ENCODE data around the gene FOXL1.

FOXL1 gene

DNA sequence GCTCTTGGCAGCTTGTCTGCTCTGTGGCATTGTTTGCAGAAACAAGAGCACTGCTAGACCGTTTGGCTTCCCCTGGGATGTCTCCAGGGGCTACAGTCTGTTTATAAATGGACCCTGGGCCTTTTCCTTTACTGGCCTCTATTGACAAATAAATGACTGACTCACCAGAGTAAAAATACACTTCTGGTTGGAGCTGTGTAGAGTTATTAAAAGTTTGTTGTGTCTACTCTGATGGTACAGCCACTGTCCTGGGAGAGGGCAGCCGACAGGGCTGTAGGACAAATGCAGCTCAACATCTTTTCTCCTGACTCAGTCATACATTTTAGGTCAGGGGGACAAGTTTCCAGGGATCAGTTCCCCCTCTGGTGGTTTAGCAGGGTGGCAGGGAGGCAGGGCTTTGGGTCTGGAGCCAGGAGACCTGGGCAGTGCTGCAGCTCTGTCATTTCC lies 30.0 kb downstream of the FOXL1 start:
- DNase-seq: no peak

DNA sequence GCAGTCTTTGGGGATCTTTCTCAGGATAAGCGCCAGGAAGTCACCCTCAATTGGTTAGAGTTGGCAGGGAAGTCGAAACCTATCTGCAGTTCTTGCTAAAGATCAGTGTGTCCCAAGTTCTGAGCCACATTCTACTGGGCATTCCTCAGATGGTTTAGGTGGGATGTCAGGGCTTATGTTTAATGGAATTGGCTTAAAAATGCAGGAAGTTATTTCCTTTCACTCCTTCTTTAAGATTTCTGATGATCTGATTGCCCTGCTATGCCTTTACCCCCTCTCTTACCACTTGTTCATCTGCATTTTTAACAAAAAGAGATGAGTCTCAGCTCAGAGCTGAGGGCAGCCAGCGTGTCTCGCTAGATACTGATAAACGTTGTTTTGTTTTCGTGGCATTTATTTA lies 30.8 kb downstream of the FOXL1 start:
- no peak for DNase-seq

DNA sequence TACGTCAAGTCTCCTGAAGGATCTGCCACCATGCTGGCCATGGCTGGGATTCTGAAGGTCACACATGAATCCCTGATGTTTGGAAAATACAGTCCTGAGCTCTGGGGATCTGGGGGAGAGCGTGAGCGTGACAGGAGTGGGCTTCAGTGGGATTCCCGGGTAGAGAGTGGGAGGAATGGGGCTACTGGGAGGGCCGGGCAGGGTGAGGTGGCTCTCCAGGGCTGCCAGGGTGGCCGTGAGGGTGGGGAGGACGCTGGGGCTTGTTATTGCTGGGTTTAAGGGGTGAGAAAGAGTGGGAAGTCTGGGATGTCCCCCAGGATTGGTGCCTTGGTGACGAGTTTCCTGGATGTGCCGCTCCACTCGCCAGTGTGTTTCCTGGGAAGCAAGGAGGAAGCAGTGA lies 31.3 kb downstream of the FOXL1 start:
- DNase-seq: no peak

DNA sequence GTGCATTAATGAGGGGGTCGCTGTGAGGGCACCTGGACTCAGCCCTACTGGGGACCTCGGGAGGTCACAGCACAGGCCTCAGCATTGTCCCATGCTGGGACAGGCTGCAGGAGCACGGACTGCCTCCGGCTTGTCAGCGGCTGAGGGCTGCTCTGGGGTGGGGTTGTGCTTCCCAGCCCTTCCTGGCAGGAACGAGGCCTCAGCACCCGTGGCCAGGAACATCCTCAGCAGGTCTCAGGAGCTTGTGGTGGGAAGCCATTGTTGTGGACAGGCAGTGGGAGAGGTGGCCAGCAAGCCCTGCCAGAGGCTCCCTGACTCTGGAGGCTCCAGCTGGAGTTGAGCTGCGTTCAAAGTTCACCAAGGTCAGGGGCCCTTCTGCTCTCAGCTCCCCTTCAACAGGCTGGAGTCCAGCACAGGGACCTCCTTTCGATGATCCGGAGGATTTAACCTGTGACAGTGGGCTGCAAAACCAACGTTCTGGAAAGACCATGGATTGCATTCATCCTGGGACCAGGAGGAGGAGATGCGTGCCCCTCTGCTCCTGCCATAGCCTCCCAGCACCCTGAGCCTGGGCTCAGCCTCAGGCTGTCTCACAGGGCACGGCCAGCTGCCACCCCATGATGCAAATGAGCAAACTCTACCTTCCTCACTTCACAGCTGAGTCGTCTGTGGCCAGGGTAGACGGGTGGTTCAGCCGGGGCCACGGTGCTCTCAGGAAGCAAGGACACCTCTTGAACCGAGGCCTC lies 32.6 kb downstream of the FOXL1 start:
- DNase-seq: no peak

DNA sequence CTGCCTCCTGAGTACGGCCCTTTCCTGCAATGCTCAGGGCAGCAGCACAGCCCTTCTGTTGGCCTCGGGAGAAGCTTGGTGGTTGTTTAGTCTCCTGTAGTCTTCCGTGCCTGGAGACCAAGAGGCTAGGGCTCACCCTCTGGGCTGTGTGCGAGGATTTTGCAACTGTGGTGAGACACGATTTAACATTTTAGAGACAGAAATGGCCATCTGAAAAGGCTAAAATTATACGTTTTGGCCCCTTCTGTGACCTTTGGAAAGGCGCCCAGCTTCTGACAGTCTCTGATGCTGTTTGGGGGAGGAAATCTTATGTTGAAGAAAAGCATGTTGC lies 33.1 kb downstream of the FOXL1 start:
- no peak for DNase-seq

DNA sequence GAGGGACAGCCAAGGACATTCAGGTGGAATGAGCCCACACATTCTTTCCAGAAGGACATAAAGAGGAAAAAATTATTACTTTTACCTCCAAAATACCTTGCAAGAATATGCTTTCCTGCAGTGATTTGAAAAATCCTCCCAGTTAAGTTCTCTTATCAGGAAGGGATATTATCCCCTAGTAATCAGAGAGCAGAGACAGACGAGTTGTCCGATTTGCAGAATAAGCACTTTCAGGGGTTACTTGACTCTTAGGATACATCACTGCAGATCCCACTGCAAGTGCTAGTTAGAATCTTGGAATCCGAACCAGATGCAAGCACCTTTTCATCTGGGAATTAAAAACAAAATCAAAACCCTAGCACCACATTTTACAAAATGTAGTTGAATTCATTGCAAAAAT lies 33.6 kb downstream of the FOXL1 start:
- DNase-seq: no peak

DNA sequence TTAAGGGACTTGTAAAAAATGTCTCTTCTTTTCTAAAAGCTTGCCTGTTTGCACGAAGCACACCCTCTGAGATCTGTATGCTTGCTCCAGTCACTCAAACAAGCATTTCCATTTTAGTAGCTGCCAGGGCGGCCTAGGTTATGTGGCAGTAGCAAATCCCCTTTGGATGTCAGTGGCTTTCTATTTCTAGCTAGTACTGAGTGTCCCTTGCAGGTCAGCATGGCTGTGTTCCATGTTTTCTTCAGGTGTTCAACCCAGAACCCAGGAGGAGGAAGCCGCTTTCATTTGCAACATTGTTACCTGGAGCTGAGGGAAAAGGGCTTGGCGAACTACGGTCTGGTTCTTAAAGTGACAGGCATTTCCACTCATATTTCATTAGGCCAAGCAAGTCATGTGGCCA lies 36.4 kb downstream of the FOXL1 start:
- no peak for DNase-seq

DNA sequence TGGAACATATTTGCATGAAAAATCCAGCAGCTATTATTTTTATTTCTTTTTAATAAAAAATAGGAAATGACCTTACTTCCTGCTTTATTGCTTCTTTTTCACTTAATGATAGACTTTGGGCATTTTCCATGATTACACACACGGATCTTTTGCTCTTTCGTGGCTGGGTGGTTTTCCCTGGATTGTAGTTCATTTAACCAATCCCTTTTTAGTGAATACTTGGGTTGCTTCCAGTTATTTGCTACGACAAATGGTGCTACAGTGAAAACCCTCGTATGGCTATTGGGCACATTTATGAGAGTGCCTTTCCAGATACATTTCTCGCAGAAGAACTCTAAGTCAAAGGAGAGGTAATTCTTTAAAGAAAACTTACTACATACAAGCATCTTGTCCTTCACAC lies 38.6 kb downstream of the FOXL1 start:
- DNase-seq: no peak

DNA sequence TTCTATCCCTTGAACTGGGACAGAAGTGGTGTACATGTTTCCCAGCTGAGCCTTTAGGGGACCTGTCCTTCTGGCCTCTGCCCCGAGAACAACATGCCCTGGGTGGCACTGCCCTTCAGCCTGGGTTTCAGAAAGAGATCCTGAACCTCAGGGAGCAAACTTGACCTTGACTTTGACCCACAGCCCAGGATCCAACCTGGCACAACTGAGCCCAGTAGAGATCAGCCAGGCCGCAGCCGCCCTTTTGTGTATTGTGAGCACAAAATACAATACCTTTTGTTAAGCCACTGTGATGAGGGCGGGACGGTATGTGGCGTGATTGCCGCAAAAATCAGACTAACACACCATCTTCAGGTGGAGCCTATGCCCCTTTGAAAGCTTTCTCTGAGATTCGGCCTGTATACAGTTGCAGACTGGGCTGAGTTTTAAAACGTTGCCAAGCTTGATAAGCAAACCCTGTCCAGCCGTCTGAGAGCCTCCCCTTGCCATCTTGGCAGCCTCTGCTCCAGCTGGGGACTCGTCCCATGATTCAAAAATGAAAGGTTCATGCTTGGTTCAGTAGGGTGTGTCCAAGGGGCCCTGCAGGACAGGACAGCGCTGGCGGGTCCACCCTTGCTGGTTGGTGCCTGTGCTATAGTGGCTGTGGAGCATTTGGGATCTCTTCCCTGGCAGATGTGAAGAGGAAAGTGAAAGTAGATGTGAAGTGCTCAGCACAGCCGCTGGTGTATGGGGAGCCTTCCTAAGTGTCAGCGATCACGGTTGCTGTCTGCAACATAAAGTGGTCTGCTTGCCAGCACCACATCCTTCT lies 40.3 kb downstream of the FOXL1 start:
- no peak for DNase-seq

DNA sequence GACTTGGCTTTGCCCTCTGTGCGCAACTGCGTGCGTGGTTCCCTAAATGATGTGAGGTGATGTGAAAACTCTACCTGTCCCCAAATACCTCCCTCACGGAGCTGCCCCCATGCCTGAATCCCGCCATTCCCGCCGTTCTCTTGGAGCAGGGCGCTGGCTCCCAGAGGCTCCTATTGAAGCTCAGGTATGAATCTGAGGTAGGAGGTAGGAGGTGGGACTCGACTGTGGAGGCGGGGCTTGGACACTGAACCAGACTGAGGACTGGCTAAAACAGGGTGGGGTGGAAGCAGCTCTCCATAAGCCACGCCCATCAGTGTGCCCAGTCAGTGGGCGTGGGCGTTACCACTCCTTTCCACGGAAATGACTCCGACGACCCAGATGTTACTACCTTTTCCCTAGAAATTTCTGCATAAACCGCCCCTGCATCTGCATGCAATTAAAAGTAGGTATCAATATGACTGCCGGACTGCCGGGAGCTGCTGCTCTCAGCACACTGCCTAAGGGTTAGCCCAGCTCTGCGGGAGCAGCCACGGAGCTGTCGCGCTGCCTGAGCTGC lies 41.0 kb downstream of the FOXL1 start:
- no peak for DNase-seq

DNA sequence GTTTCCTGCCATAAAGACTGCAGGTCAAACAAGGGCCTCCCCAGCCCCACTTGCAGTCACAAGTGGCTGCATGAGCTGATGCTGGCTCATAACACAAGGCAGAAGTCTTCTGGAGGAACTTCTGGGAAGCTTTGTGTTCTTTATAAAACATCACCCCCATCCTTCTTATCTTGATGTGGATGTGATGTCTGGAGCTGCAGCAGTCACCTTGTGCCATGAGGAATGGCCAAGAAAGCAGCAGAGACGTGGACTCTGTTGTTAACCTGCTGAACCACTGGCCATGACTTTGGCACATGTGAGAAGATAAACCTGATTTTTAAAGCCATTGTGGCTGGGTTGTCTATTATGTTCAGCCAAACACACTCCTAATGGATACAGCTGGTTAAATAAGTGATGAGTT lies 41.8 kb downstream of the FOXL1 start:
- DNase-seq: no peak

DNA sequence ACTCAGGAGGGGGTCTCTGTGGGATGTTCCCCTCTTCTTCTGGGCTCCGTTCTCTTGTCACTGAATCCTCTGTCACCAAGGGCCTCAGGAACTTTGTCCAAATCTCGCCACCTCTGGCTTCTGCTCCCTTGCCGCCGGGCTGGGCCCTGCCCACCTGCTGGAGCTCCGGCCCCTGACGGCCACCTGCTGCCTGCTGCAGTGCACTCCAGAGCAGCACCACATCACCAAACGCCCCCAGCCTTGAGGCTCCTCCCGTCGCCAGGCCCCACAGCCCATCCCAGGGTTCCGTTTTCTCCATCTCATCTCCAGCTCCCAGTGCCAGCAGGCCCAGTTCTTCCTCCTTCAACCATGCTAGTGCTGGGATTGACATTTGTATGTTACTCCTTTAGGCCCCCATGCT lies 43.6 kb downstream of the FOXL1 start:
- DNase-seq: no peak

DNA sequence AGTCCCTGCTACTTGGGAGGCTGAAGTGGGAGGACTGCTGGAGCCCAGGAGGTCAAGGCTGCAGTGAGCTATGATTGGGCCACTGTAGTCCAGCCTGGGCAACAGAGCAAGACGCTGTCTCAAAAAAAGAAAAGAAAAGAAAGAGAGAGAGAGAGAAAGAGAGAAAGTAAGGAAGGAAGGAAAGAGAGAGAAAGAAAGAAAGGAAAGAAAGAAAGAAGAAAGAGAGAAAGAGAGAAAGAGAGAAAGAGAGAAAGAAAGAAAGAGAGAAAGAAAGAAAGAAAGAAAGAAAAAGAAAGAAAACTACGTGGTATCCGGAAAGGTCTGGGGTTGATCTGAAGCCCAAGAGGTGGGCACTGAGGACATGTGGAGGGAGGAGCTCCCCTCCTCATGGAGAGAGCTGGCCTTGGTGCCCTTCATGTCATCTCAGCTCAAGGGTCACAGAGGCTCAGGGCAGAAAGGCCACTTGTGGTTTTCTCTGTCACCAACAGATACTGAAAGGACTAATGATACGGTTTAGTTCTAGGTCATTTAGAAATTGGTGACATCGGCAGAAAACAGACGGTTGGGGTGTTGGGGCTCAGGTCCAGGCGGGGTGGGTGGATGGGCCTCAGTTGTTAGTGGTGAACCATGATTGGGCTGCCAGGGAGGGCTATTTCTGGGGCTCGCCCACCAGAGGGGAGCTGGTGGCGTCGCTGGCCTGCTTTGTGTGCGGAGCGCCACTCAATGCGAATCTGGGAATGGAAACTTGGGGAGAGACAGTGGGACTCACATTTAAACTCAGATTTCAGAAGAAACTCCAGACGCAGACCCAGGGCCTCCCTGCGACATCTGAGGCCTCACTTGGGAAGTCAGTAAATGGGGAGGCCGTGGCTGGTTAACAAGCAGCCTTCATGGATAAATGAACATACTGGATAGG lies 44.6 kb downstream of the FOXL1 start:
- DNase-seq: no peak

DNA sequence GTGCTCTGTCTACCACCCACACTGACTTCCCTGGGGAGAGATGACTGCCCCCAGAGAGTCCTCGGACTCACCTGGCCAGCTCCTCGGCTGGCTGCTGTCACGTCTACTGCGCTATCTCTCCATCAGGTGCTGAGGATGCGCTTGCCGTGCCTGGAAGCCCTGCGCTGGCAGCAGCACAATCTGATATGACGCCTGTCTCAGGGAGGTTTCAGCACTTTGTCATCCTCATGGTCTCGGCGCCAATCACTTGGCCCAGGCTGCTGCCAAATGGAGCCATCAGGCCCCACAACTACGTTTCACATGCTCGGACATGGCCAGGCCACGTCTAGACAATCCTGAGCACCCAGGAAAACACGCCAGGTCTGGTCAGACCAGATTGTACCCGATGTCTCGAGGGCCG lies 46.7 kb downstream of the FOXL1 start:
- DNase-seq: no peak

DNA sequence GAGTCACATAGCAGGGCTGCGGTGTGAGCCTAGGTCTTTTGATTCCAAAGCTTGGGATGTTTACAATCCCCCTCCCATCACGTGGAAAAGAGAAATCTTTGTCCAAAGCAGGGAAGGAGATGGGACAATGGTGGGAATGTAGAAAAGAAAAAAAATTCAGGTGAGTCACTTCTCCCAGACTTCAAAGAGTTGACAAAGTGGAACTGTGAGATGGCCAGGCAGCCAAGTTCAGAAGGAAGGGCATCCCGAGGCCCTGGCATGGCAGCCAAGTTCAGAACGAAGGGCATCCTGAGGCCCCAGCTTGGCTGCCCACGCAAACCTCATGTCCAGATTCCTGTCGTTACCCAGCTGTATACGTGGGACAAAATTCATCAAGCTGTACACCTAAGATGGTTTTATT lies 47.5 kb downstream of the FOXL1 start:
- DNase-seq: no peak

DNA sequence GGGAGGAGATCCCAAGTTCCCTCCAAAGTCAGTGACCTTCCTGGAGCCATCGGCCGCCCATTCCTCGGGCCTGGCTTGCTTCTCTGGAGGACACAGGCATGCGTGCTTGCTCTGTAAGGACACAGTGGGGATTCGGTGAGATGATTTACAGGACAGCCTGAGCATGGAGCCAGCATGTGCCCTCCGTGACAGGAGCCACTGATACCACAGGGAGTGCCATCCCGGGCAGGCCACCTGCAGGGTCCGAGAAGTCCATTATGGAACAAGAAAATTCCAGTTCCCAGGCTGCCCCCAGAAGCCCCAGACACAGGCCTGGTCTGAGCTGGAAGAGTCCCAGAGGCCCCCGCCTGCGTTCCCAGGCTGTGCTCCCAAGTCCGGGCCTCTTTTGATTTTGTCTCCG lies 47.9 kb downstream of the FOXL1 start:
- no peak for DNase-seq

DNA sequence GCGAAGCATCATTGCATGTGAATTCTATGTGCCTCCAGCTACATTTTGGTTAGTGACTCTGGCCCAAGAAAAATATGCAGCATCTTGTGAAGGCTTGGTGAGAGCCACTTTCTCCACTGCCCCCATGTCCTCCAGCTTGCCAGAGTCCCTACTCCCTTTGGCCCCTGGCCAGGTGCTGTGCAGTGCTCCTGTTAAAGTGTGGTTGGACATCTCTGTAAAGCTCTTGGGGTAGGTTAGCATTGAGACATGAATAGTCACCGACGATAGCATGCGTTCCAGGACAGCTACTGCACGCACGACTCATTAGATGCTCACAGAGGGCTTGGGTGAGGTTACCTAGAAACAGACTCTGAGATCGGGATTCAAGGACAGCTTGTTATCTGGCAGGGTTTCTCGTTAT lies 48.6 kb downstream of the FOXL1 start:
- no peak for DNase-seq

DNA sequence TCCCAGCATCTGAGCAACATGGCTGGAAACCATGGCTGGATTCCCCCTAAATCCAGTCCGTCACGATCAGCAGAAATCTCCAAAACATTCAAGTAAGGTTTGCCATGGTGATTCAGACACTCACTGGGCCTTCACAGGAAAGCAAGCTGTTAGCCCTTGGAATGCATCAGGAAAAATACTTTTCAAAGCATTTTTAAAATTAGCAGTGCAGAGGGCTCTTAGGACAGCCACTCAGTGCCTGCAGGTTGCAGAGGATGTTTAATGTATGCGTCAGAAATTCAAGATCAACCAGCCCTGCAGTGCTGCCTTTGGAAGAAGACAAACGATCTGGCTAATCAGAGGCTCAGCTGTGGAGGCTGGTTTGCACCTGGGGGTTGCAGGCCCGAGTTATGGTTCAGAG lies 50.3 kb downstream of the FOXL1 start:
- DNase-seq: no peak

DNA sequence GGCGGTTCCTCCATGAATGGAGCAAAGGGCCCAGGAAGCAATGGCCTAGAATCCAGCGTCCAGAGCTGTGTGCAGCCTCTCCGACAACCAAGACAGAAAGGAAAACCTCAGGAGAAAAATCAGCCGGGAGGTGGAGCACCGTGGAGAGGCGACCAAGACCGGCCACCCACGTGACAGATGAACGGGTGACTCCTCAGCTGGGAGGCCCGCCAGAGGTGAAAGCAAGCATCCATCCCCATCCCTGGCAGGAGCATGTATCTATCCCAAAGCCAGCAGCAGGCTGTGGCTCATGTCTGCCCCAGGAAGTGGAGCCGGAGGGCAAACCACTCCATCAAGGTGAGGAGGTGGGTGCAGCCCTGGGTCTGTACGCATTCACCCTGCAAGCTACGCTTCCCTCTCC lies 52.1 kb downstream of the FOXL1 start:
- no peak for DNase-seq

DNA sequence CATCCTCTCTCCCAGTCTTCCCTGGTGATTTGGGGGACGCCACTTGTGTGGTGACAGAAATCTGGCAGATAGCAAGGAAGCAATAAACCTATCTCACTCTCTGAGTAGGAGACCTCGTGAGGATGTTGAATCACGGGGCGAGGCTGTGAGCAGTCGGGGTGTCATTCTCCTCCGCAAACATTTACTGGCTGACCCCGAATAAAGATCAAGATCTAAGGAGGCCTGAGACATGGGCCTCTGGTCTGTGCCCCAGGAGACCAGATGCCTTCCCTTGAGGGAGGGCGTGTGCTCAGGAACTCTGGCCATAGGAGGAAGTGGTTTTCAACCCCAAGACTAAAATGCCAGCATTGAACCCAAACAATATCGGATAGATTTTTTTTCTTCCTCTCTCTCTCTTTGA lies 53.1 kb downstream of the FOXL1 start:
- no peak for DNase-seq

Data from stimulated activated CD4-positive, alpha-beta T cell treated with anti-CD3 and anti-CD28 coated beads, Interleukin-4, amount 100 ng/mL, for 1 hour (primary cell).